ENCODE data around the gene PFDN6. TPM values are rescaled to one million over a fixed set of nuclear protein-coding genes. Genes with fewer than 3 reads are reported as not detected.

The PFDN6 gene
- 102 to 132 TPM (median 118 TPM) in 5 replicates for total RNA-seq (2022; extraction: Qiagen RNA extraction; ENCODE audit: low read depth)

GRCh38 chr6:33288921-33289783, at the start of gene PFDN6, which contains the start of gene WDR46:
PFDN6 (plus strand) TSS chr6:33289601; CDS start chr6:33289857, 256 bp downstream.
WDR46 (minus strand) TSS chr6:33289239; CDS start chr6:33289170, 69 bp downstream.

GRCh38 chr6:33271468-33272274, 17.7 kb upstream of the PFDN6 start, which contains the start of the genes RPS18 and VPS52:
RPS18 (plus strand) TSS chr6:33272075; CDS start chr6:33272120, 45 bp downstream.
VPS52 (minus strand) TSS chr6:33271876; CDS start chr6:33271675, 201 bp downstream.

GRCh38 chr6:33276864-33277662, 12.3 kb upstream of the PFDN6 start, which contains the start of gene B3GALT4:
B3GALT4 (plus strand) TSS chr6:33277123; CDS start chr6:33277420, 297 bp downstream.

GRCh38 chr6:33298773-33299236, 9.4 kb downstream of the PFDN6 start, which contains the start of gene RGL2:
RGL2 (minus strand) TSS chr6:33298942; CDS start chr6:33298610, 332 bp downstream.

GRCh38 chr6:33313709-33314514, 24.5 kb downstream of the PFDN6 start, which contains the start of gene TAPBP:
TAPBP (minus strand) TSS chr6:33314078; CDS start chr6:33314041, 37 bp downstream.

GRCh38 chr6:33317669-33318425, 28.4 kb downstream of the PFDN6 start, which contains the start of gene ZBTB22:
ZBTB22 (minus strand) TSS chr6:33317744; CDS start chr6:33316916, 828 bp downstream.

Other genes with a start within 250 kb of the PFDN6 start
- gene HLA-DPA1, start 216.0 kb upstream of the PFDN6 start, total RNA-seq (2022; extraction: Qiagen RNA extraction; ENCODE audit: low read depth): 0.33 TPM in 1 of 5 replicates, not detected in the others
- not detected in 5 replicates for gene HLA-DPB1, start 213.6 kb upstream of the PFDN6 start, total RNA-seq (2022; extraction: Qiagen RNA extraction; ENCODE audit: low read depth)
- gene COL11A2, start 97.1 kb upstream of the PFDN6 start, total RNA-seq (2022; extraction: Qiagen RNA extraction; ENCODE audit: low read depth): 0.37 to 1.3 TPM (median 0.90 TPM) in 5 replicates
- gene RXRB, start 88.9 kb upstream of the PFDN6 start, total RNA-seq (2022; extraction: Qiagen RNA extraction; ENCODE audit: low read depth): 15.5 to 21.7 TPM (median 20.6 TPM) in 5 replicates
- 111 to 121 TPM (median 118 TPM) in 5 replicates for gene SLC39A7, start 88.7 kb upstream of the PFDN6 start, total RNA-seq (2022; extraction: Qiagen RNA extraction; ENCODE audit: low read depth)
- gene HSD17B8, start 84.9 kb upstream of the PFDN6 start, total RNA-seq (2022; extraction: Qiagen RNA extraction; ENCODE audit: low read depth): 11.0 to 16.7 TPM (median 15.5 TPM) in 5 replicates
- gene RING1, start 81.1 kb upstream of the PFDN6 start, total RNA-seq (2022; extraction: Qiagen RNA extraction; ENCODE audit: low read depth): 19.8 to 28.2 TPM (median 25.6 TPM) in 5 replicates
- 15.8 to 18.0 TPM (median 16.9 TPM) in 5 replicates for gene VPS52, start 17.7 kb upstream of the PFDN6 start, total RNA-seq (2022; extraction: Qiagen RNA extraction; ENCODE audit: low read depth)
- 2,467 to 2,823 TPM (median 2,760 TPM) in 5 replicates for gene RPS18, start 17.5 kb upstream of the PFDN6 start, total RNA-seq (2022; extraction: Qiagen RNA extraction; ENCODE audit: low read depth)
- 0.30 to 0.75 TPM (median 0.53 TPM) in 5 replicates for gene B3GALT4, start 12.5 kb upstream of the PFDN6 start, total RNA-seq (2022; extraction: Qiagen RNA extraction; ENCODE audit: low read depth)
- 53.2 to 66.0 TPM (median 58.6 TPM) in 5 replicates for gene WDR46, start 362 bp upstream of the PFDN6 start, total RNA-seq (2022; extraction: Qiagen RNA extraction; ENCODE audit: low read depth)
- gene RGL2, start 9.3 kb downstream of the PFDN6 start, total RNA-seq (2022; extraction: Qiagen RNA extraction; ENCODE audit: low read depth): 11.0 to 13.8 TPM (median 13.4 TPM) in 5 replicates
- gene TAPBP, start 24.5 kb downstream of the PFDN6 start, total RNA-seq (2022; extraction: Qiagen RNA extraction; ENCODE audit: low read depth): 35.9 to 44.9 TPM (median 39.4 TPM) in 5 replicates
- gene ZBTB22, start 28.1 kb downstream of the PFDN6 start, total RNA-seq (2022; extraction: Qiagen RNA extraction; ENCODE audit: low read depth): 2.8 to 4.1 TPM (median 3.2 TPM) in 5 replicates
- gene DAXX, start 33.4 kb downstream of the PFDN6 start, total RNA-seq (2022; extraction: Qiagen RNA extraction; ENCODE audit: low read depth): 39.9 to 42.5 TPM (median 41.0 TPM) in 5 replicates
- 38.6 to 46.1 TPM (median 44.5 TPM) in 5 replicates for gene KIFC1, start 102.2 kb downstream of the PFDN6 start, total RNA-seq (2022; extraction: Qiagen RNA extraction; ENCODE audit: low read depth)
- 12.7 to 17.4 TPM (median 16.2 TPM) in 5 replicates for gene PHF1, start 121.4 kb downstream of the PFDN6 start, total RNA-seq (2022; extraction: Qiagen RNA extraction; ENCODE audit: low read depth)
- 161 to 229 TPM (median 209 TPM) in 5 replicates for gene CUTA, start 128.5 kb downstream of the PFDN6 start, total RNA-seq (2022; extraction: Qiagen RNA extraction; ENCODE audit: low read depth)
- gene SYNGAP1, start 130.5 kb downstream of the PFDN6 start, total RNA-seq (2022; extraction: Qiagen RNA extraction; ENCODE audit: low read depth): 3.5 to 7.9 TPM (median 4.8 TPM) in 5 replicates
- 10.3 to 12.6 TPM (median 12.2 TPM) in 5 replicates for gene ZBTB9, start 165.0 kb downstream of the PFDN6 start, total RNA-seq (2022; extraction: Qiagen RNA extraction; ENCODE audit: low read depth)

Measured in A549 treated with RU486 at 1 μM for 4 hours (cell line).